ENCODE results near the gene TBC1D23. TPM values are rescaled to one million over a fixed set of nuclear protein-coding genes. Genes with fewer than 3 reads are reported as not detected.
"Not testable (repeated sequence)": the region's sequence is repeated elsewhere in the genome, so short reads cannot be mapped to it uniquely, and the experiment has no call there.

TBC1D23 gene
- total RNA-seq, 4 donors from 2014 or later = 40.7 to 397 (median 101) TPM

GRCh38 chr3:100269410-100270214, 8.8 kb downstream of the TBC1D23 start:
- intact Hi-C loops (cut with DNase I; ENCODE audit: low total_unique reads) = no loop called here
- Histone ChIP-seq H3K27me3 (no peaks in the 10 kb centered on the region), H3K36me3 (no peaks in the 10 kb centered on the region), H3K4me1 (peaks cover 0 to 6% of the 10 kb centered on the region in 2 donors), H3K4me3 (no peak overlapping the region), H3K9me3 (no peaks in the 10 kb centered on the region), H3K27ac (no peak overlapping the region)
- no peak for DNase-seq
- TF ChIP-seq CTCF (IDR thresholded peaks at IDR 0.05) = no peak
- no peak for TF ChIP-seq POLR2A (IDR thresholded peaks at IDR 0.05)

GRCh38 chr3:100270215-100270583, 9.4 kb downstream of the TBC1D23 start:
- no peaks in the 10 kb centered on the region for H3K36me3 ChIP-seq
- H3K27ac ChIP-seq = no peak overlapping the region
- intact Hi-C loops (cut with DNase I; ENCODE audit: low total_unique reads) = no loop called here
- H3K4me3 ChIP-seq = no peak overlapping the region
- no peaks in the 10 kb centered on the region for H3K27me3 ChIP-seq
- peaks cover 0 to 6% of the 10 kb centered on the region in 2 donors for H3K4me1 ChIP-seq
- no peak for DNase-seq
- TF ChIP-seq POLR2A (IDR thresholded peaks at IDR 0.05) (no peak), CTCF (IDR thresholded peaks at IDR 0.05) (no peak)
- no peaks in the 10 kb centered on the region for H3K9me3 ChIP-seq

- Histone ChIP-seq H3K27me3 (no peaks in the 10 kb centered on the region), H3K4me1 (peaks cover 0 to 5% of the 10 kb centered on the region in 2 donors), H3K36me3 (no peaks in the 10 kb centered on the region), H3K4me3 (no peak overlapping the region), H3K9me3 (no peaks in the 10 kb centered on the region), H3K27ac (no peak overlapping the region)
- no peak for TF ChIP-seq CTCF (IDR thresholded peaks at IDR 0.05)
- no peak for TF ChIP-seq POLR2A (IDR thresholded peaks at IDR 0.05)
- intact Hi-C loops (cut with DNase I; ENCODE audit: low total_unique reads) = no loop called here
- DNase-seq = no peak
Observed at GRCh38 chr3:100271522-100271921, 10.7 kb downstream of the TBC1D23 start.

GRCh38 chr3:100272797-100273611, 12.2 kb downstream of the TBC1D23 start:
- H3K36me3 ChIP-seq; H3K27ac ChIP-seq; DNase-seq; H3K27me3 ChIP-seq; H3K9me3 ChIP-seq; intact Hi-C loops (cut with DNase I; ENCODE audit: low total_unique reads); H3K4me1 ChIP-seq; H3K4me3 ChIP-seq: not testable (repeated sequence)

GRCh38 chr3:100274361-100274760, 13.6 kb downstream of the TBC1D23 start:
- Histone ChIP-seq H3K36me3 (no peaks in the 10 kb centered on the region), H3K4me3 (no peak overlapping the region), H3K9me3 (no peaks in the 10 kb centered on the region), H3K27ac (no peak overlapping the region), H3K4me1 (no peaks in the 10 kb centered on the region), H3K27me3 (no peaks in the 10 kb centered on the region)
- TF ChIP-seq POLR2A (IDR thresholded peaks at IDR 0.05) (no peak), CTCF (IDR thresholded peaks at IDR 0.05) (no peak)
- DNase-seq = no peak
- intact Hi-C loops (cut with DNase I; ENCODE audit: low total_unique reads) = no loop called here

All from uterus (tissue), 4 donors.